ENCODE data around the gene KANK2.

KANK2 gene

GRCh38 chr19:11205939-11206570 is 8.7 kb upstream of the KANK2 start:
- TF ChIP-seq CTCF (IDR thresholded peaks at IDR 0.05): no peak
- peaks cover 20% of the 10 kb centered on the region for H3K36me3 Mint-ChIP-seq (ENCODE audit: low read depth)
- no peak overlapping the region for H3K4me3 Mint-ChIP-seq
- peaks cover 9% of the 10 kb centered on the region for H3K27me3 Mint-ChIP-seq (ENCODE audit: low read depth, poor library complexity)
- H3K27ac Mint-ChIP-seq: no peak overlapping the region
- DNase-seq: no peak
- H3K4me1 Mint-ChIP-seq: peaks cover 9% of the 10 kb centered on the region
- no peaks in the 10 kb centered on the region for H3K9me3 Mint-ChIP-seq

DNA sequence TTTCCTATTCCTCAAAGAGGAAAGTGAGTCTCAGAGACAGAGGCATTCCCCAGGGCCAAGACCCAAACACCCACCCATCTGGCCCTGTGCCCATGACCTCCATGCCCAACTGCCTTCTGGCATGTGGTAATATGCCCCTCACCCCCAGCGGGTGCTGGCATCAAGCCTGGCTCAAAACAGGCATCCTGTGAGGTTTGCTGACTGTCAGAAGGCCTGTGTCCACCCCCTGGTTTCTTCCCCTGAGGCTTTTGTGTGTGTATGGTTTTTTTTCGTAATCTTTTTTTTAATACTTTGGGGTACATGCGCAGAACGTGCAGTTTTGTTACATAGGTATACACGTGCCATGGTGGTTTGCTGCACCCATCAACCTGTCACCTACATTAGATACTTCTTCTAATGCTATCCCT is 7.6 kb upstream of the KANK2 start:
- Mint-ChIP-seq H3K27ac (no peak overlapping the region), H3K4me3 (no peak overlapping the region), H3K27me3 (ENCODE audit: low read depth, poor library complexity) (peaks cover 7% of the 10 kb centered on the region), H3K4me1 (peaks cover 9% of the 10 kb centered on the region), H3K36me3 (ENCODE audit: low read depth) (peaks cover 9% of the 10 kb centered on the region), H3K9me3 (no peaks in the 10 kb centered on the region)
- no peak for TF ChIP-seq CTCF (IDR thresholded peaks at IDR 0.05)
- no peak for DNase-seq

GRCh38 chr19:11204076-11204602 is 6.8 kb upstream of the KANK2 start:
- Mint-ChIP-seq H3K4me3 (no peak overlapping the region), H3K9me3 (no peaks in the 10 kb centered on the region), H3K27me3 (ENCODE audit: low read depth, poor library complexity) (peaks cover 11% of the 10 kb centered on the region), H3K4me1 (peaks cover 9% of the 10 kb centered on the region), H3K36me3 (ENCODE audit: low read depth) (peaks cover 9% of the 10 kb centered on the region), H3K27ac (no peak overlapping the region)
- no peak for TF ChIP-seq CTCF (IDR thresholded peaks at IDR 0.05)
- DNase-seq: no peak

- Mint-ChIP-seq H3K4me3 (no peak overlapping the region), H3K27ac (no peak overlapping the region)
Observed at GRCh38 chr19:11203194-11204075, 6.1 kb upstream of the KANK2 start.

GRCh38 chr19:11202488-11203193 is 5.3 kb upstream of the KANK2 start:
- no peak for TF ChIP-seq CTCF (IDR thresholded peaks at IDR 0.05)
- H3K9me3 Mint-ChIP-seq: no peaks in the 10 kb centered on the region
- peaks cover 11% of the 10 kb centered on the region for H3K27me3 Mint-ChIP-seq (ENCODE audit: low read depth, poor library complexity)
- no peak for DNase-seq
- H3K4me3 Mint-ChIP-seq: no peak overlapping the region
- no peak overlapping the region for H3K27ac Mint-ChIP-seq
- H3K36me3 Mint-ChIP-seq (ENCODE audit: low read depth): peaks cover 9% of the 10 kb centered on the region
- H3K4me1 Mint-ChIP-seq: peaks cover 9% of the 10 kb centered on the region

More at GRCh38 chr19:11203194-11204075, 6.1 kb upstream of the KANK2 start:
- TF ChIP-seq CTCF (IDR thresholded peaks at IDR 0.05): peak; percentile 67
- DNase-seq: peak; percentile 79
- Mint-ChIP-seq H3K9me3 (no peaks in the 10 kb centered on the region), H3K4me1 (peaks cover 9% of the 10 kb centered on the region), H3K27me3 (ENCODE audit: low read depth, poor library complexity) (peaks cover 11% of the 10 kb centered on the region), H3K36me3 (ENCODE audit: low read depth) (peaks cover 9% of the 10 kb centered on the region)

Measured in nephron progenitor cell (in vitro differentiated cells).